Measurements from ENCODE around the gene RFPL1.

The RFPL1 gene

GRCh38 chr22:29443452-29443851, 5.1 kb downstream of the RFPL1 start:
- DNase-seq (ENCODE audit: low spot score): no peak

GRCh38 chr22:29443861-29444792, 5.7 kb downstream of the RFPL1 start:
- no peak for DNase-seq (ENCODE audit: low spot score)

- no peak for DNase-seq (ENCODE audit: low spot score)
Measured at GRCh38 chr22:29445508-29445907, 7.1 kb downstream of the RFPL1 start.

GRCh38 chr22:29447906-29448305, 9.5 kb downstream of the RFPL1 start:
- DNase-seq (ENCODE audit: low spot score): no peak

DNA sequence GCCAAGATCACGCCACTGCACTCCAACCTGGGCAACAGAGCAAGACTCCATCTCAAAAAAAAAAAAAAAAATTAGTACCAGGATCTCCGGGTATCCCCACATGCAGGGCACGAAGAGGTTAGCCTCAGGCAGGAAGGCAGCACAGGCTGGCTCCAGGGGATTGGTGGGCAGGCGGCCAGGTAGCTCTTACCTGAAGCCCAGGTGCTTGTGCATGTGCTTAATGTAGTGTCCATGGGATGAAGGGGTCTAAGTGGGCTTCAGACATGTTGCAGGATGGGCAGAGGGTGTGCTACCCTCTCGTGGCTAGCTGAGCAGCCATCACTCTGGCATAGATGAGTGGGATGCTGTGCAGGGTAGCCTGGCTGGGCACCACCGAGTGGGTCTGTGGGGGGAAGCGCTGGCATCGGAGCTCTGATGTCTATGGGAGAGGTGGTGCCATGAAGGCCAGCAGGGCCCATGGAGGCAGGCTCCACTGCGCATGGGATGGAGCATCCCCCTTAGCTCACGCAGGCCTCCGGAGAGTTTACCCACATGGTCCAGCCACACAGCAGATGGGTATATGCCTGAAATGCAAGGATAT, 11.0 kb downstream of the RFPL1 start:
- DNase-seq (ENCODE audit: low spot score): no peak

DNA sequence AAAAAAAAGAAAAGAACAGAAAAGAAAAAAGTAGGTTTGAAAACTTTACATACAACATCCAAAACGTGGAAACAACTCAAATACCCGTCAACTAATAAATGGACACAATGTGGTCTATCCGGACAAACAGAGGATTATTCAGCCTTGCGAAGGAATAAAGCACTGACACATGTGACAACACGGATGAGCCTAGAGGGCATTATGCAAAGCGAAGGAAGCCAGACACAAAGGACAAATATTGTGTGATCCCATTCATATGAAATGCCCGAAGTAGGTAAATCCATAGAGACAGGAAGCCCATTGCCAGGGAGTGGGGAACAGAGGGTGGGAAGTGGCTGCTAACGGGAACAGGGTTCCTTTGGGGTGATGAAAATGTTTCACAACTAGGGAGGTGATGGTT, 11.8 kb downstream of the RFPL1 start:
- DNase-seq (ENCODE audit: low spot score): no peak

DNA sequence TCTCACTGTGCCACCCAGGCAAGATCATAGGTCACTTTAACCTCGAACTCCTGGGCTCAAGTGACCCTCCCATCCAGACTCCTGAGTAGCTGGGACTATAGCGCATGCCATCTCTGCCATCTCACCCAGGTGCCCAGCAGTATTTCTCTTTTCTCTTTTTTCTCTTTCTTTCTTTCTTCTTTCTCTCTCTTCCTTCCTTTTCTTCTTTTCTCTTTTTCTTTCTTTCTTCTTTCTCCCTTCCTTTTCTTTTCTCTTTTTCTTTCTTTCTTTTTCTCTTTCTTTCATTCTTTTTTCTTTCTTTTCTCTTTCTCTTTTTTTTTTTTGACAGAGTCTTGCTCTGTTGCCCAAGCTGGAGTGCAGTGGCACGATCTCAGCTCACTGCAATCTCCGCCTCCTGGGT, 13.5 kb downstream of the RFPL1 start:
- DNase-seq (ENCODE audit: low spot score): no peak

DNA sequence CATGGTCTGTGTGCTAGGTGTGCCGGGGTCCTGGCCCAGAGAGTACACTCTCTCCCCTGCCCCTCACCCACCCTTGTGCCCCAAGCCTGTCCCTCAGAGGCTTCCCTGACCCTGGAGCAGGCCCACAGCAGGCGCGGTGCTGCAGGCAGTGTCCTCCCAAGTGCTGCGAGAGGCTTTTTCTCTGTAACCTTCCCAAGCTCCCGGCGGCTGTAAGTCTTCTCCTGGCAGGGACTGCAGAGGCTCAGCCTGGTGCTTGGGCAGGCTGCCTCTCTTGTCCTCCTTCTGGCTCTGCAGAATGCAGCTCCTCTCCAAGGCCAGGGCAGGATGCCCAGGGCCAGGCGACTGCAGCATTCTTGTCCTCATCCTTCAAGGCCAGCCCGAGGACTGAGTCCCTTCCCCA, 15.9 kb downstream of the RFPL1 start:
- DNase-seq (ENCODE audit: low spot score): no peak

DNA sequence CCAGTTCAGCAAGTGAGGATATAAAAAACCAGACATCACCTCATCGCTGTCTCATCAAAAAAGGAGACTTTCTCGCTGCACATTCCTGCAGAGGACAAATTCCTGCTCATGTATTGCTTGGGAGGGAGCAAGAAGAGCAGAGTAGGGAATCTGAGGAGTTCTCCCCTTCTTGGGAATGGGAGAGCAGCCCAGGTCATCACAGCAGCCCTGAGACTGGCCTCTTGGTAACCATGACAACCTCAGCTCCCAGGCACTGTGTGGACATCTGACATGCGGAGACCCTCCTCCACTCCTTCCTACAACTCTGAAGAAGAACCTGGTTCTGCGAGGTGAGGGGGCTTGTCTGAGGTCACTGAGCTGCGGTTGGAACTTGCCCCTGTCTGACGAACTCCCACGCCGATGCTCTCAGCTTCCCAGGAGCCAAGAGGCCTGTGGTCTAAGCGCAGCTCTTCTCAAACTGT, 17.9 kb downstream of the RFPL1 start:
- DNase-seq (ENCODE audit: low spot score): peak; percentile 35

DNA sequence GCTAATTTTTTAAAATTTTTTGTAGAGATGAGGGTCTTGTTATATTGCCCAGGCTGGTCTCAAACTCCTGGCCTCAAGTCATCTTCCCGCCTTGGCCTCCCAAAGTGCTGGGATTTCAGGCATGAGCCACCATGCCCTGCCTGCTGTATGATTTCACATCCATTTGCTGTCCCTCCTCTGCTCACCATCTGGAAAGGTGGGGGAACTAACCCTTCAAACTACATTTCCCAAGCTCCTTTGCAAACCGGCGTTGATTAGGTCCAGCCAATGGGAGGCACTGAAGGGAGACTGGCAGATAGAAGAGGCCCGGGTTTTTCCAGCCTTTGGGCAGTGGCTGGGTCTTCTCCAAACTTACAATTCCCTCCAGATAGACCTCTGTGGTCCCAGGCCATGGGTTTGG, 19.3 kb downstream of the RFPL1 start:
- peak; percentile 89 for DNase-seq (ENCODE audit: low spot score)

DNA sequence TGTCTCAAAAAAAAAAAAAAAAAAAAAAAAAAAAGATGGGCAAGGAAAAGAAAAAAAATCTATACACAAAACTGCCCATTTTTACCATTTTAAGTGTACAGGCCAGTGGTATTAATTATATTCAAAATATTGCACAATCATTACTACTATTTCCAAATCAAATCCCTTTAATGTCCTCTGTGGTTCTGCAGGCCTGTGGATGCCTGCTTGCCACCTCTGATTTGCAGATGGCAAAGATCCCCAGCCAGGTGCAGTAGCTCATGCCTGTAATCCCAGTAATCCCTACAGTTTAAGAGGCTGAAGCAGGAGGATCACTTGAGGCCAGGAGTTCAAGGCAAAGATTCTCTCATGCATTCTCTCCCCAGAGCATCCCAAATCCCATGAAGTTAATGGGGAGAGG, 20.2 kb downstream of the RFPL1 start:
- DNase-seq (ENCODE audit: low spot score): no peak

DNA sequence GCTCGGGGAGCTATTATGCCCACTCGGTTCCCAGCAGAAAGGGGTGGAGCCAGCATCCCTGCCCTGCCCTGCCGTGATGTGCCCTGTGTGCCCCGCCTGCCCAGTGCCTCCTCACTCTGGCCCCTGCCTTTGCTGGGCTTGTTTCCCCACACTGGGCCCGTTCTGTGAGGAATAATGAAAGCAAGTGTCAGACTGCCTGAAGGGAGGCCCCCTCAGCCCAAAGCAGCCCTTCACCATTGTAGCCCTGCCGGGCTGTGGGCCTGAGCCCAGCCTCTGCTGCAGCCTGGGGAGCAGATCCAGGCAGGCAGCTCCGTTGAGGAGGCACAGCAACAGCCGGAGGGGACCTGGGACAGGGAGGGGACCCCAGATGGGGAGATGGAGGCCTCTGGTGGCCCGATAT, 21.4 kb downstream of the RFPL1 start:
- DNase-seq (ENCODE audit: low spot score): no peak

GRCh38 chr22:29461263-29461662, 22.9 kb downstream of the RFPL1 start:
- DNase-seq (ENCODE audit: low spot score): no peak

- DNase-seq (ENCODE audit: low spot score): no peak
Measured at GRCh38 chr22:29463629-29464028, 25.2 kb downstream of the RFPL1 start.

DNA sequence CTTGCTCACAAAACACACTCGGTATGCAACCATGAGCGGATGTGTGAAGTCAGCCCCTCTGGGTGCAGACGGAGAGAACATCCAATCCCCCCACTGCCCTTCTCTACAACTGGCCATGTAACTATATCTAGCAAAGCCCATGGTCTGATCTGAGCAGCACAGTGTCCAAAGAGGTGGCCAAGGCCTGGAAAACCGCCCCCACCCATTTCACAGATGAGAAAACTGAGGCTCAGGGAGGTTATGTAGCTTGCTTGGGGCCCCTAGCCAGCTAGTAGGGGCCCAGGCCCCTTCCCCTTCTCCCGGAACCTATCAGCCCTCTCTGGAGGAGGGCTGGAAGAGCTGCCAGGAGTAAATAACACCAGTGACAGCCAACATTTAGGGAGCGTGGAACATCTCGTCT, 26.2 kb downstream of the RFPL1 start:
- DNase-seq (ENCODE audit: low spot score): no peak

GRCh38 chr22:29469755-29470154, 31.4 kb downstream of the RFPL1 start:
- no peak for DNase-seq (ENCODE audit: low spot score)

DNA sequence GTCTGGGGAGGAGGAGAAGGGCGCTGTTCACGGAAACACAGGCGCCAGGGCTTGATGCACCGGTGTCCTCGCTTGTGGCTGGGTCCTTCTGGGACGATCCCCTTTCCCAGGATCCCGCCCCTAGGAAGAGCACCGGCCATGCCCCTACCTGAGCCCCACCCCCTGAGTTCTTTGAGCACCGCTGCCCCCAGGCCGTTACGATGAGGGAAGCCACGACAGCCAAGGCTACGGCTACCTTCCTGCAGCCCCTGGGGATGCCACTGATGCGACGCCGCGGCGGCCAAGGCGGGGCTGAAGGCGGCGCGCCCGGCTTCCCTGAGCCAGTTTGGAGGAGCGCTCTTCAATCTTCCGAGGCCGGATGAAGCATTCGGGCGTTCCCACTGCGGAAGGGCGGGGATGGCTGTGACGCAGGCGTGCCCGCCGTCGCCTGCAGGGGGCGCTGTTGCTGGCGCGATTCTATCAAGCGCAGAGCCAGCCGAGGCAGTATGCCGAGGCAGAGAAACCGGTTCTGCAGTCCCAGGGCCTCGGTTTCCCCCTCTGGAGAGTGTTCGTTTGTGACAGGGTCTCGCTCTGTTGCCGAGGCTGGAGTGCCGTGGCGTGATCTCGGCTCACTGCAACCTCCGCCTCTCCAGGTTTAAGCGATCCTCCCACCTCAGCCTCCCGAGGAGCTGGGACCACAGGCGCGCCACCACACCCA, 31.9 kb downstream of the RFPL1 start:
- DNase-seq (ENCODE audit: low spot score): peak; percentile 95

- DNase-seq (ENCODE audit: low spot score): no peak
Measured at GRCh38 chr22:29473001-29473400, 34.6 kb downstream of the RFPL1 start.

- no peak for DNase-seq (ENCODE audit: low spot score)
Measured at GRCh38 chr22:29475550-29475949, 37.2 kb downstream of the RFPL1 start.

DNA sequence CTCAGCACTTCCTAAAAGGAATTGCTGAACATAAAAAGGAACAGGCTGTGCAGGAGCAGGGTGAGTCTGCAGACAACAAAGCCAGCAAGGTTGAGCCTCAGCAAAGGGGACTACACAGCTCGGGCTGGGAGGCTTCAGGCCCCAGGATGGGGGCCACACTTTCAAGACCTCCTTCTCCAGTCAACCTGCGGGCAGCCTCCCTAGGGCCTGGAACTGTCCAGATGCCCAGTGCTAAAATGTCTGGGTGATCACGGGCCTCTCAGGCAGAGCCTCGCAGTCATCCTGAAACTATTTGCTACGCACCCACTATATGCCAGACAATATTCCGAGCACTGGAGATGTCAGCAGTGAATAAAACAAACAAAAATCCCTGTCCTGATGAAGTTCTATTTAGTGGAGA, 37.7 kb downstream of the RFPL1 start:
- peak; percentile 39 for DNase-seq (ENCODE audit: low spot score)

GRCh38 chr22:29477723-29478318, 39.4 kb downstream of the RFPL1 start:
- no peak for DNase-seq (ENCODE audit: low spot score)

Data from iPS-NIHi11 (cell line).